GM12878 (cell line): Measurements from ENCODE around the gene GRM7.

Experiments
- BHLHE40 ChIP-seq, 2 experiments: fragments of 450-650 bp in 1 of 2; IDR thresholded peaks; 2 replicates each; pipeline ENCODE4 v1.6.1; 2011 to 2017; ENCODE audit warnings: low read depth in 2 of 2, borderline replicate concordance in 1 of 2, improper control_type of control experiment in 1 of 2, low read length in 1 of 2, mild to moderate bottlenecking in 1 of 2
- KDM1A ChIP-seq: fragments of 200-600 bp; sonication (generic); IDR thresholded peaks from 2 replicates; pipeline ENCODE4 v1.6.1; 2016; ENCODE audit warnings: borderline replicate concordance
- PML ChIP-seq: IDR thresholded peaks from 2 replicates; pipeline ENCODE4 v1.6.1; 2012; ENCODE audit warnings: low read length, inconsistent platforms
- POLR2A ChIP-seq: IDR thresholded peaks from 2 replicates; pipeline ENCODE4 v1.6.1; 2011; ENCODE audit warnings: low read depth, mild to moderate bottlenecking, low read length
- SRF ChIP-seq, 2 experiments: IDR thresholded peaks; 2 replicates each; pipeline ENCODE4 v1.6.1; 2011; ENCODE audit warnings: low read depth in 2 of 2, low read length in 2 of 2, mild to moderate bottlenecking in 1 of 2, moderate library complexity in 1 of 2
- TF ChIP-seq, protein P1 (sequence below): fragments of 450-650 bp; IDR thresholded peaks from 2 replicates; pipeline ENCODE4 v1.6.1; 2017; ENCODE audit warnings: mild to moderate bottlenecking, low read depth, inconsistent platforms; ENCODE audit not compliant: poor library complexity, severe bottlenecking
- TF ChIP-seq, protein P2 (sequence below), 3 experiments: IDR thresholded peaks in 2 of 3; conservative IDR thresholded peaks in 1 of 3; 2 replicates each; pipeline ENCODE4 v1.5.1; 2011; ENCODE audit warnings: low read depth in 3 of 3, low read length in 3 of 3, mild to moderate bottlenecking in 3 of 3, control low read depth in 2 of 3, moderate library complexity in 2 of 3, inconsistent platforms in 1 of 3, mixed read lengths in 1 of 3; ENCODE audit not compliant: control insufficient read depth in 2 of 3, insufficient read depth in 1 of 3; ENCODE audit errors: extremely low read depth in 1 of 3
- TF ChIP-seq, protein P3 (sequence below): IDR thresholded peaks from 2 replicates; pipeline ENCODE4 v1.6.1; 2012; ENCODE audit warnings: low read depth, low read length, improper control_type of control experiment
- TF ChIP-seq, protein P4 (sequence below): IDR thresholded peaks from 2 replicates; pipeline ENCODE4 v1.6.1; 2012; ENCODE audit warnings: mild to moderate bottlenecking, low read depth, low read length
- TF ChIP-seq, protein P5 (sequence below): fragments of 450-650 bp; formaldehyde crosslinking; IDR thresholded peaks from 2 replicates; pipeline ENCODE4 v1.4.0; 2022; ENCODE audit warnings: mild to moderate bottlenecking, moderate library complexity

DNA sequence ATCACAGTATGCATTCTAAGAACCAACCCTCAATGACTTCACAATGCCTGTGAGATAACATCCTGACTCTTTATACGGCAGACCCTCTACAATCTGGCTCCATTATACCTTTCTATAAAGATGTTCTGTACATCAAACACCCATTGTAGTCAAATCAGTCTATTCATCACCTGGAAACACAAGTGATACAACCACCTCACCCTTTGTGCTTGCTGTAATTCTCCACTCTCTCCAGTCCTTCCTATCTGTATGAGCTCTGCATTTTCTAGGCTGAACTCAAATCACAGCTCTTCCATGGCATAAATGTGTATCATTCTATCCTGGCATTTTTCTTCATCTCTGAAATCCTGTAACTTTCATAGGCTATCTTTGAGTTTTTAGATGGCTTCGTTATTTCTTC is 539.4 kb downstream of the GRM7 start:
- no peak for TF ChIP-seq SRF (IDR thresholded peaks at IDR 0.05; ENCODE audit: low read depth in 2 of 2, low read length in 2 of 2)
- TF ChIP-seq, protein P1, sequence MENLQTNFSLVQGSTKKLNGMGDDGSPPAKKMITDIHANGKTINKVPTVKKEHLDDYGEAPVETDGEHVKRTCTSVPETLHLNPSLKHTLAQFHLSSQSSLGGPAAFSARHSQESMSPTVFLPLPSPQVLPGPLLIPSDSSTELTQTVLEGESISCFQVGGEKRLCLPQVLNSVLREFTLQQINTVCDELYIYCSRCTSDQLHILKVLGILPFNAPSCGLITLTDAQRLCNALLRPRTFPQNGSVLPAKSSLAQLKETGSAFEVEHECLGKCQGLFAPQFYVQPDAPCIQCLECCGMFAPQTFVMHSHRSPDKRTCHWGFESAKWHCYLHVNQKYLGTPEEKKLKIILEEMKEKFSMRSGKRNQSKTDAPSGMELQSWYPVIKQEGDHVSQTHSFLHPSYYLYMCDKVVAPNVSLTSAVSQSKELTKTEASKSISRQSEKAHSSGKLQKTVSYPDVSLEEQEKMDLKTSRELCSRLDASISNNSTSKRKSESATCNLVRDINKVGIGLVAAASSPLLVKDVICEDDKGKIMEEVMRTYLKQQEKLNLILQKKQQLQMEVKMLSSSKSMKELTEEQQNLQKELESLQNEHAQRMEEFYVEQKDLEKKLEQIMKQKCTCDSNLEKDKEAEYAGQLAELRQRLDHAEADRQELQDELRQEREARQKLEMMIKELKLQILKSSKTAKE: no peak
- TF ChIP-seq PML: no peak
- TF ChIP-seq, protein P2, sequence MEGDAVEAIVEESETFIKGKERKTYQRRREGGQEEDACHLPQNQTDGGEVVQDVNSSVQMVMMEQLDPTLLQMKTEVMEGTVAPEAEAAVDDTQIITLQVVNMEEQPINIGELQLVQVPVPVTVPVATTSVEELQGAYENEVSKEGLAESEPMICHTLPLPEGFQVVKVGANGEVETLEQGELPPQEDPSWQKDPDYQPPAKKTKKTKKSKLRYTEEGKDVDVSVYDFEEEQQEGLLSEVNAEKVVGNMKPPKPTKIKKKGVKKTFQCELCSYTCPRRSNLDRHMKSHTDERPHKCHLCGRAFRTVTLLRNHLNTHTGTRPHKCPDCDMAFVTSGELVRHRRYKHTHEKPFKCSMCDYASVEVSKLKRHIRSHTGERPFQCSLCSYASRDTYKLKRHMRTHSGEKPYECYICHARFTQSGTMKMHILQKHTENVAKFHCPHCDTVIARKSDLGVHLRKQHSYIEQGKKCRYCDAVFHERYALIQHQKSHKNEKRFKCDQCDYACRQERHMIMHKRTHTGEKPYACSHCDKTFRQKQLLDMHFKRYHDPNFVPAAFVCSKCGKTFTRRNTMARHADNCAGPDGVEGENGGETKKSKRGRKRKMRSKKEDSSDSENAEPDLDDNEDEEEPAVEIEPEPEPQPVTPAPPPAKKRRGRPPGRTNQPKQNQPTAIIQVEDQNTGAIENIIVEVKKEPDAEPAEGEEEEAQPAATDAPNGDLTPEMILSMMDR (IDR thresholded peaks at IDR 0.05 in 2 of 3, conservative IDR thresholded peaks at IDR 0.05 in 1 of 3; ENCODE audit: control insufficient read depth in 2 of 3, extremely low read depth in 1 of 3, insufficient read depth in 1 of 3, low read depth in 3 of 3, low read length in 3 of 3): no peak
- TF ChIP-seq, protein P3, sequence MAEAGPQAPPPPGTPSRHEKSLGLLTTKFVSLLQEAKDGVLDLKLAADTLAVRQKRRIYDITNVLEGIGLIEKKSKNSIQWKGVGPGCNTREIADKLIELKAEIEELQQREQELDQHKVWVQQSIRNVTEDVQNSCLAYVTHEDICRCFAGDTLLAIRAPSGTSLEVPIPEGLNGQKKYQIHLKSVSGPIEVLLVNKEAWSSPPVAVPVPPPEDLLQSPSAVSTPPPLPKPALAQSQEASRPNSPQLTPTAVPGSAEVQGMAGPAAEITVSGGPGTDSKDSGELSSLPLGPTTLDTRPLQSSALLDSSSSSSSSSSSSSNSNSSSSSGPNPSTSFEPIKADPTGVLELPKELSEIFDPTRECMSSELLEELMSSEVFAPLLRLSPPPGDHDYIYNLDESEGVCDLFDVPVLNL: no peak
- TF ChIP-seq, protein P4, sequence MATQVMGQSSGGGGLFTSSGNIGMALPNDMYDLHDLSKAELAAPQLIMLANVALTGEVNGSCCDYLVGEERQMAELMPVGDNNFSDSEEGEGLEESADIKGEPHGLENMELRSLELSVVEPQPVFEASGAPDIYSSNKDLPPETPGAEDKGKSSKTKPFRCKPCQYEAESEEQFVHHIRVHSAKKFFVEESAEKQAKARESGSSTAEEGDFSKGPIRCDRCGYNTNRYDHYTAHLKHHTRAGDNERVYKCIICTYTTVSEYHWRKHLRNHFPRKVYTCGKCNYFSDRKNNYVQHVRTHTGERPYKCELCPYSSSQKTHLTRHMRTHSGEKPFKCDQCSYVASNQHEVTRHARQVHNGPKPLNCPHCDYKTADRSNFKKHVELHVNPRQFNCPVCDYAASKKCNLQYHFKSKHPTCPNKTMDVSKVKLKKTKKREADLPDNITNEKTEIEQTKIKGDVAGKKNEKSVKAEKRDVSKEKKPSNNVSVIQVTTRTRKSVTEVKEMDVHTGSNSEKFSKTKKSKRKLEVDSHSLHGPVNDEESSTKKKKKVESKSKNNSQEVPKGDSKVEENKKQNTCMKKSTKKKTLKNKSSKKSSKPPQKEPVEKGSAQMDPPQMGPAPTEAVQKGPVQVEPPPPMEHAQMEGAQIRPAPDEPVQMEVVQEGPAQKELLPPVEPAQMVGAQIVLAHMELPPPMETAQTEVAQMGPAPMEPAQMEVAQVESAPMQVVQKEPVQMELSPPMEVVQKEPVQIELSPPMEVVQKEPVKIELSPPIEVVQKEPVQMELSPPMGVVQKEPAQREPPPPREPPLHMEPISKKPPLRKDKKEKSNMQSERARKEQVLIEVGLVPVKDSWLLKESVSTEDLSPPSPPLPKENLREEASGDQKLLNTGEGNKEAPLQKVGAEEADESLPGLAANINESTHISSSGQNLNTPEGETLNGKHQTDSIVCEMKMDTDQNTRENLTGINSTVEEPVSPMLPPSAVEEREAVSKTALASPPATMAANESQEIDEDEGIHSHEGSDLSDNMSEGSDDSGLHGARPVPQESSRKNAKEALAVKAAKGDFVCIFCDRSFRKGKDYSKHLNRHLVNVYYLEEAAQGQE: no peak
- TF ChIP-seq KDM1A: no peak
- TF ChIP-seq, protein P5, sequence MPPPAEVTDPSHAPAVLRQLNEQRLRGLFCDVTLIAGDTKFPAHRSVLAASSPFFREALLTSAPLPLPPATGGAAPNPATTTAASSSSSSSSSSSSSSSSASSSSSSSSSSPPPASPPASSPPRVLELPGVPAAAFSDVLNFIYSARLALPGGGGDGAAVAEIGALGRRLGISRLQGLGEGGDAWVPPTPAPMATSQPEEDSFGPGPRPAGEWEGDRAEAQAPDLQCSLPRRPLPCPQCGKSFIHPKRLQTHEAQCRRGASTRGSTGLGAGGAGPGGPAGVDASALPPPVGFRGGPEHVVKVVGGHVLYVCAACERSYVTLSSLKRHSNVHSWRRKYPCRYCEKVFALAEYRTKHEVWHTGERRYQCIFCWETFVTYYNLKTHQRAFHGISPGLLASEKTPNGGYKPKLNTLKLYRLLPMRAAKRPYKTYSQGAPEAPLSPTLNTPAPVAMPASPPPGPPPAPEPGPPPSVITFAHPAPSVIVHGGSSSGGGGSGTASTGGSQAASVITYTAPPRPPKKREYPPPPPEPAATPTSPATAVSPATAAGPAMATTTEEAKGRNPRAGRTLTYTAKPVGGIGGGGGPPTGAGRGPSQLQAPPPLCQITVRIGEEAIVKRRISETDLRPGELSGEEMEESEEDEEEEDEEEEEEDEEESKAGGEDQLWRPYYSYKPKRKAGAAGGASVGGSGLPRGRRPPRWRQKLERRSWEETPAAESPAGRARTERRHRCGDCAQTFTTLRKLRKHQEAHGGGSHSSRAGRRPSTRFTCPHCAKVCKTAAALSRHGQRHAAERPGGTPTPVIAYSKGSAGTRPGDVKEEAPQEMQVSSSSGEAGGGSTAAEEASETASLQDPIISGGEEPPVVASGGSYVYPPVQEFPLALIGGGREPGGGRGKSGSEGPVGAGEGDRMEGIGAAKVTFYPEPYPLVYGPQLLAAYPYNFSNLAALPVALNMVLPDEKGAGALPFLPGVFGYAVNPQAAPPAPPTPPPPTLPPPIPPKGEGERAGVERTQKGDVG: no peak
- no peak for TF ChIP-seq BHLHE40 (IDR thresholded peaks at IDR 0.05; ENCODE audit: borderline replicate concordance in 1 of 2, low read depth in 2 of 2, low read length in 1 of 2)
- no peak for TF ChIP-seq POLR2A
